Peyer's patch (tissue), 4 donors: ENCODE results near the gene HCST. TPM values are rescaled to one million over a fixed set of nuclear protein-coding genes. Genes with fewer than 3 reads are reported as not detected.
A peak's percentile ranks its signal among the peaks of the same experiment; 100 is the strongest.

Experiments used
- DNase-seq, 3 donors: peaks; one replicate each; pipeline ENCODE4 v3.0.0-alpha.2; 2017 to 2019
- H3K27ac ChIP-seq, 4 donors: fragments of 200-600 bp; sonication (generic); one replicate each; pipeline ENCODE4 v1.5.1; 2016 to 2019
- H3K27me3 ChIP-seq, 2 donors: fragments of 200-600 bp; sonication (generic); one replicate each; pipeline ENCODE4 v1.5.1; 2019
- H3K36me3 ChIP-seq, 3 donors: fragments of 200-600 bp; sonication (generic); one replicate each; pipeline ENCODE4 v1.5.1; 2016 to 2019
- H3K4me1 ChIP-seq, 4 donors: fragments of 200-600 bp; sonication (generic); one replicate each; pipeline ENCODE4 v1.5.1; 2016 to 2019
- H3K4me3 ChIP-seq, 4 donors: fragments of 200-600 bp; sonication (generic); 1 replicate in 3 of 4; 2 replicates in 1 of 4; pipeline ENCODE4 v1.5.1; 2016 to 2019; ENCODE audit warnings: mild to moderate bottlenecking in 1 of 4
- H3K9me3 ChIP-seq, 4 donors: fragments of 200-600 bp; sonication (generic); one replicate each; pipeline ENCODE4 v1.5.1; 2016 to 2019; ENCODE audit warnings: mild to moderate bottlenecking in 1 of 4
- CTCF ChIP-seq, 6 experiments: fragments of 450-650 bp in 4 of 6; fragments of 200-600 bp in 2 of 6; sonication (generic) in 1 of 6; IDR thresholded peaks; one replicate each; pipeline ENCODE4 v1.5.1; 2017 to 2019; ENCODE audit warnings: antibody characterized with exemption in 6 of 6, mild to moderate bottlenecking in 3 of 6, moderate library complexity in 1 of 6
- POLR2A ChIP-seq, 2 donors: fragments of 450-650 bp; IDR thresholded peaks; one replicate each; pipeline ENCODE4 v1.5.1; 2017; ENCODE audit warnings: antibody characterized with exemption in 2 of 2, mild to moderate bottlenecking in 2 of 2, moderate library complexity in 2 of 2
- total RNA-seq, 4 donors: library from RNA; depleted of rRNA; stranded (reverse); fragments of >200 nt; gene quantifications; one replicate each; pipeline ENCODE4 v1.1.0, GENCODE V29; 2016

The HCST gene
- total RNA-seq, 4 donors from 2014 or later = 9.7 TPM; not detected in 3

GRCh38 chr19:35874392-35874930 lies 27.9 kb upstream of the HCST start:
- H3K27me3 ChIP-seq = no peaks in the 10 kb centered on the region
- TF ChIP-seq POLR2A (IDR thresholded peaks at IDR 0.05) = no peak
- no peak for TF ChIP-seq CTCF (IDR thresholded peaks at IDR 0.05)
- no peak for DNase-seq
- H3K36me3 ChIP-seq = no peaks in the 10 kb centered on the region
- H3K9me3 ChIP-seq = no peaks in the 10 kb centered on the region
- no peak overlapping the region for H3K27ac ChIP-seq
- H3K4me3 ChIP-seq = no peak overlapping the region
- peaks cover 0 to 6% (median 5%) of the 10 kb centered on the region in 4 donors for H3K4me1 ChIP-seq

GRCh38 chr19:35879068-35879467 lies 23.3 kb upstream of the HCST start:
- Histone ChIP-seq H3K4me1 (no peaks in the 10 kb centered on the region), H3K36me3 (no peaks in the 10 kb centered on the region), H3K27me3 (no peaks in the 10 kb centered on the region), H3K27ac (no peak overlapping the region), H3K9me3 (no peaks in the 10 kb centered on the region), H3K4me3 (no peak overlapping the region)
- DNase-seq = no peak
- no peak for TF ChIP-seq CTCF (IDR thresholded peaks at IDR 0.05)

GRCh38 chr19:35879770-35880317 lies 22.5 kb upstream of the HCST start:
- no peak overlapping the region for H3K27ac ChIP-seq
- no peak for TF ChIP-seq POLR2A (IDR thresholded peaks at IDR 0.05)
- TF ChIP-seq CTCF (IDR thresholded peaks at IDR 0.05) = no peak

GRCh38 chr19:35882114-35882832 lies 20.1 kb upstream of the HCST start:
- DNase-seq = no peak

More at GRCh38 chr19:35879770-35880317, 22.5 kb upstream of the HCST start:
- no peaks in the 10 kb centered on the region for H3K9me3 ChIP-seq
- no peaks in the 10 kb centered on the region for H3K27me3 ChIP-seq
- H3K4me3 ChIP-seq = no peak overlapping the region
- no peaks in the 10 kb centered on the region for H3K36me3 ChIP-seq
- H3K4me1 ChIP-seq = no peaks in the 10 kb centered on the region
- peak; percentile 56 to 91 (median 88) for DNase-seq

GRCh38 chr19:35883882-35884281 lies 18.4 kb upstream of the HCST start:
- no peaks in the 10 kb centered on the region for H3K27me3 ChIP-seq
- no peak overlapping the region for H3K27ac ChIP-seq
- H3K36me3 ChIP-seq = peaks cover 0 to 17% (median 0%) of the 10 kb centered on the region in 3 donors
- H3K9me3 ChIP-seq = no peaks in the 10 kb centered on the region
- no peak overlapping the region for H3K4me3 ChIP-seq
- no peaks in the 10 kb centered on the region for H3K4me1 ChIP-seq
- TF ChIP-seq CTCF (IDR thresholded peaks at IDR 0.05) (no peak), POLR2A (IDR thresholded peaks at IDR 0.05) (no peak)
- no peak for DNase-seq

More at GRCh38 chr19:35882114-35882832, 20.1 kb upstream of the HCST start:
- no peak overlapping the region for H3K4me3 ChIP-seq
- no peaks in the 10 kb centered on the region for H3K4me1 ChIP-seq
- peaks cover 0 to 2% (median 0%) of the 10 kb centered on the region in 3 donors for H3K36me3 ChIP-seq
- TF ChIP-seq POLR2A (IDR thresholded peaks at IDR 0.05) (no peak), CTCF (IDR thresholded peaks at IDR 0.05) (peak; percentile 27 to 72 (median 61))
- no peaks in the 10 kb centered on the region for H3K9me3 ChIP-seq
- H3K27me3 ChIP-seq = no peaks in the 10 kb centered on the region
- H3K27ac ChIP-seq = no peak overlapping the region
